HCT116 (cell line): Measurements from ENCODE around the gene FBXO11. TPM values are rescaled to one million over a fixed set of nuclear protein-coding genes. Genes with fewer than 3 reads are reported as not detected.

ENCODE experiments used
- ATAC-seq: fragments of 200-7000 bp; cut with Tn5 transposase; 2 replicates; pipeline ENCODE4 v1.9.1; 2020; ENCODE audit warnings: mild to moderate bottlenecking, moderate library complexity
- BruUV-seq: library from RNA; stranded (reverse); fragments of 400-500 nt; replicated peaks from 2 replicates; lab custom pipeline; 2021; lab: Mats Ljungman, UMichigan
- CTCF ChIA-PET: fragments of 300-600 bp; sonication (Branson Sonifier 250); formaldehyde crosslinking; loops from one replicate; lab custom pipeline; 2021; ENCODE audit warnings: antibody characterized with exemption; lab: Charles Lee
- POLR2A ChIA-PET: fragments of 300-600, 350-600 bp; sonication (Branson Sonifier 250); formaldehyde crosslinking; loops from one replicate; lab custom pipeline; 2021; ENCODE audit warnings: antibody characterized with exemption; lab: Charles Lee
- RAD21 ChIA-PET, 2 experiments: fragments of 300-600 bp; sonication (Branson Sonifier 250); formaldehyde crosslinking; loops; one replicate each; lab custom pipeline; 2023; ENCODE audit warnings: low total read pairs in 2 of 2; ENCODE audit not compliant: uncharacterized antibody in 2 of 2, unreplicated experiment in 2 of 2, low non-redundant PET in 1 of 2; lab: Charles Lee
- DNase-seq: peaks from one replicate; pipeline ENCODE4 v3.0.0-alpha.2; 2010; ENCODE audit warnings: low read depth, low spot score
- H2AFZ ChIP-seq: fragments of 200-600 bp; shearing (Covaris generic), sonication (generic); 2 replicates; pipeline ENCODE4 v1.6.1; 2017; ENCODE audit warnings: low read depth, mixed run types, mixed read lengths, antibody characterized with exemption, low read length; ENCODE audit not compliant: poor library complexity, severe bottlenecking
- H3K27ac ChIP-seq: 2 replicates; pipeline ENCODE4 v1.5.1; 2012; ENCODE audit warnings: low read depth, low read length
- H3K27me3 ChIP-seq: fragments of 200-600 bp; sonication (generic); 2 replicates; pipeline ENCODE4 v1.6.1; 2016; ENCODE audit warnings: mixed run types, low read length, mixed read lengths; ENCODE audit not compliant: insufficient read depth
- H3K36me3 ChIP-seq, 2 experiments: fragments of 200-500 bp in 1 of 2; fragments of 200-600 bp in 1 of 2; sonication (Bioruptor generic) in 1 of 2; sonication (generic) in 1 of 2; 2 replicates each; pipeline versions ENCODE4 v1.5.1 to v1.6.1; 2014 to 2016; ENCODE audit warnings: low read length in 2 of 2, inconsistent platforms in 1 of 2, mixed read lengths in 1 of 2, mixed run types in 1 of 2; ENCODE audit not compliant: insufficient read depth in 2 of 2, control insufficient read depth in 1 of 2
- H3K4me1 ChIP-seq, 2 experiments: fragments of 200-600 bp in 1 of 2; sonication (generic) in 1 of 2; 2 replicates each; pipeline versions ENCODE4 v1.5.1 to v1.6.1; 2012 to 2017; ENCODE audit warnings: low read length in 2 of 2, inconsistent platforms in 1 of 2, mild to moderate bottlenecking in 1 of 2, mixed read lengths in 1 of 2, mixed run types in 1 of 2, moderate library complexity in 1 of 2; ENCODE audit not compliant: insufficient read depth in 2 of 2, control insufficient read depth in 1 of 2
- H3K4me2 ChIP-seq: fragments of 200-600 bp; sonication (generic); 2 replicates; pipeline ENCODE4 v1.6.1; 2017; ENCODE audit warnings: mixed run types, low read length, mixed read lengths
- H3K4me3 ChIP-seq, 2 experiments: fragments of 200-600 bp in 1 of 2; sonication (generic) in 1 of 2; replicated peaks in 1 of 2; 2 replicates each; pipeline ENCODE4 v1.5.1; 2011 to 2016; ENCODE audit warnings: low read length in 2 of 2, control low read depth in 1 of 2, low read depth in 1 of 2, mild to moderate bottlenecking in 1 of 2, mixed read lengths in 1 of 2, mixed run types in 1 of 2
- H3K79me2 ChIP-seq: fragments of 200-600 bp; sonication (generic); 2 replicates; pipeline ENCODE4 v1.6.1; 2017; ENCODE audit warnings: mild to moderate bottlenecking, mixed run types, low read length, moderate library complexity, mixed read lengths; ENCODE audit not compliant: insufficient read depth
- H3K9ac ChIP-seq: fragments of 200-600 bp; sonication (generic); 2 replicates; pipeline ENCODE4 v1.6.1; 2016; ENCODE audit warnings: low read length, mixed read lengths
- H3K9me2 ChIP-seq: fragments of 200-600 bp; sonication (generic), shearing (Covaris generic); 2 replicates; pipeline ENCODE4 v1.6.1; 2017; ENCODE audit warnings: mixed run types, mild to moderate bottlenecking, moderate library complexity; ENCODE audit not compliant: insufficient read depth
- H3K9me3 ChIP-seq, 2 experiments: fragments of 200-500 bp in 1 of 2; fragments of 200-600 bp in 1 of 2; sonication (Bioruptor generic) in 1 of 2; sonication (generic) in 1 of 2; 2 replicates each; pipeline ENCODE4 v1.6.1; 2014 to 2017; ENCODE audit warnings: low read length in 2 of 2, mixed read lengths in 2 of 2, inconsistent platforms in 1 of 2, low read depth in 1 of 2, mild to moderate bottlenecking in 1 of 2, mixed run types in 1 of 2, moderate library complexity in 1 of 2; ENCODE audit not compliant: control insufficient read depth in 1 of 2, insufficient read depth in 1 of 2
- H4K20me1 ChIP-seq: fragments of 200-600 bp; sonication (generic), shearing (Covaris generic); 2 replicates; pipeline ENCODE4 v1.6.1; 2017; ENCODE audit warnings: mixed run types, mild to moderate bottlenecking, moderate library complexity; ENCODE audit not compliant: insufficient read depth
- CBX3 ChIP-seq: IDR thresholded peaks from 2 replicates; pipeline ENCODE4 v1.6.1; 2012; ENCODE audit warnings: low read depth
- CEBPB ChIP-seq: IDR thresholded peaks from 2 replicates; pipeline ENCODE4 v1.6.1; 2012; ENCODE audit warnings: low read depth
- EGR1 ChIP-seq: IDR thresholded peaks from 2 replicates; pipeline ENCODE4 v1.6.1; 2012; ENCODE audit warnings: low read depth
- EZH2 ChIP-seq: fragments of 200-600 bp; sonication (generic); IDR thresholded peaks from 2 replicates; pipeline ENCODE4 v1.6.1; 2017; ENCODE audit warnings: antibody characterized with exemption, mixed run types
- EZH2phosphoT487 ChIP-seq: fragments of 200-600 bp; IDR thresholded peaks from 2 replicates; pipeline ENCODE4 v1.6.1; 2018; ENCODE audit warnings: antibody characterized with exemption, borderline replicate concordance
- FOSL1 ChIP-seq: IDR thresholded peaks from 2 replicates; pipeline ENCODE4 v1.6.1; 2012; ENCODE audit warnings: low read depth
- JUND ChIP-seq: IDR thresholded peaks from 2 replicates; pipeline ENCODE4 v1.6.1; 2012
- POLR2A ChIP-seq: IDR thresholded peaks from 2 replicates; pipeline ENCODE4 v1.7.0; 2011; ENCODE audit warnings: borderline replicate concordance; ENCODE audit not compliant: insufficient read depth, insufficient read length; ENCODE audit errors: extremely low read depth
- RAD21 ChIP-seq: IDR thresholded peaks from 2 replicates; pipeline ENCODE4 v1.6.1; 2012; ENCODE audit warnings: low read depth, mild to moderate bottlenecking
- SIN3A ChIP-seq: IDR thresholded peaks from 2 replicates; pipeline ENCODE4 v1.6.1; 2012; ENCODE audit warnings: low read depth
- SRF ChIP-seq: IDR thresholded peaks from 2 replicates; pipeline ENCODE4 v1.6.1; 2012; ENCODE audit warnings: low read depth
- TCF7L2 ChIP-seq: IDR thresholded peaks from 2 replicates; pipeline ENCODE4 v1.7.0; 2011; ENCODE audit warnings: borderline replicate concordance, inconsistent platforms; ENCODE audit not compliant: insufficient read depth, insufficient read length; ENCODE audit errors: extremely low read depth
- ZFX ChIP-seq: fragments of 450-650 bp; IDR thresholded peaks from 2 replicates; pipeline ENCODE4 v1.6.1; 2017
- ZNF274 ChIP-seq: fragments of 200-500 bp; sonication (Bioruptor generic); IDR thresholded peaks from 2 replicates; pipeline ENCODE4 v1.6.1; 2014; ENCODE audit warnings: mild to moderate bottlenecking, low read depth, low read length, inconsistent platforms
- intact Hi-C: fragments of 100-400 bp; cut with micrococcal nuclease; formaldehyde crosslinking; loops from 2 replicates; pipeline ENCODE4 v1.10.0; 2022
- total RNA-seq: library from RNA; stranded (reverse); gene quantifications from one replicate; pipeline ENCODE4 v1.2.1, GENCODE V29; 2021; ENCODE audit not compliant: unreplicated experiment
- TF ChIP-seq, protein P1 (sequence below), 3 experiments: fragments of 200-600 bp in 1 of 3; sonication (generic) in 1 of 3; IDR thresholded peaks in 2 of 3; conservative IDR thresholded peaks in 1 of 3; 2 replicates each; pipeline ENCODE4 v1.5.1; 2012 to 2017; ENCODE audit warnings: low read depth in 2 of 3, low read length in 2 of 3, antibody characterized with exemption in 1 of 3, borderline replicate concordance in 1 of 3, control low read depth in 1 of 3, mild to moderate bottlenecking in 1 of 3, mixed read lengths in 1 of 3, mixed run types in 1 of 3, moderate library complexity in 1 of 3; ENCODE audit not compliant: insufficient read depth in 1 of 3
- TF ChIP-seq, protein P2 (sequence below): IDR thresholded peaks from 2 replicates; pipeline ENCODE4 v1.6.1; 2012
- TF ChIP-seq, protein P3 (sequence below): IDR thresholded peaks from 2 replicates; pipeline ENCODE4 v1.6.1; 2012; ENCODE audit warnings: low read depth
- TF ChIP-seq, protein P4 (sequence below): IDR thresholded peaks from 2 replicates; pipeline ENCODE4 v1.6.1; 2012

FBXO11 gene
- total RNA-seq, 1 experiment from 2014 or later, result 60.2 TPM

DNA sequence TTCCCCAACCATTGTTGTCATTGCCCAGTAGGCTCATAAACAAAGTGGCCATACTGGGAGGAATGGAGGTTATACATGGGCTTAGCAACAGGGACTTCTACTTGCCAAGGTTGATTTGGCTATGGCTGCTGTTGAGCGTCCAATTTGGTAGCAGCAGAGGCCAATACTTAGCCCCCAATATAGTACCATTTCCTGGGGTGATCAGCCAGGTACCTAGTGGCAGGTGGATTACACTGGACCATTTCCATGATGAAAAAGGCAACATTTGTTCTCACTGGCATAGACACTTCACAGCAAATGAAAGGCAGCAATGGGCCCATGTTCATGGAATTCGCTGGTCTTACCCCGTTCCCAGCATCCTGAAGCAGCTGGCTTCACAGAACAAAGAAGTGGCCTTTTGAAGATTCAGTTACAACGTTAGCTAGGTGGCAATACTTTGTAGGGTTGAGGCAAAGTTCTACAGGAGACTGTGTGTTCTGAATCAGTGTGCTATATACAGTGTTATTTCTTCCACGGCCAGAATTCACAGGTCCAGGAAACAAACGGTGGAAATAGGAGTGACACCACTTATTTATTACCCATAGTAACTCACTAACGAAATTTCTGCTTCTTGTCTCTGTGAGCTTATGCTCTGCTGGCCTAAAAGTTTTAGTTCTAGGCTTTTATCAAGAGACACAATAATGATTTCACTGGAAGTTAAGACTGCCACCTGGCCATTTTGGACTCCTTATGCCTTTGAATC, 37.5 kb downstream of the FBXO11 start:
- Histone ChIP-seq H3K4me1 (peaks cover 16 to 22% of the 10 kb centered on the region in 2 experiments), H3K9me2 (no peaks in the 10 kb centered on the region), H4K20me1 (peaks cover 6% of the 10 kb centered on the region; the same call in 1 of the 2 replicates), H3K9me3 (no peaks in the 10 kb centered on the region), H3K4me3 (no peak overlapping the region), H3K4me2 (no peak overlapping the region), H2AFZ (no peak overlapping the region), H3K9ac (no peak overlapping the region), H3K79me2 (peaks cover 94% of the 10 kb centered on the region), H3K27ac (no peak overlapping the region), H3K27me3 (no peaks in the 10 kb centered on the region), H3K36me3 (no peaks in the 10 kb centered on the region)
- DNase-seq, result no peak
- ChIA-PET CTCF (no interaction called here), POLR2A (no interaction called here), RAD21 (no interaction called here)
- no peak for ATAC-seq
- intact Hi-C loops, result no loop called here
- TF ChIP-seq FOSL1 (no peak), RAD21 (no peak), TCF7L2 (no peak), EGR1 (no peak), JUND (no peak), EZH2phosphoT487 (no peak), ZNF274 (no peak), EZH2 (no peak), SRF (no peak), SIN3A (no peak), CEBPB (no peak), POLR2A (no peak), CBX3 (no peak), ZFX (no peak)
- TF ChIP-seq, protein P1, sequence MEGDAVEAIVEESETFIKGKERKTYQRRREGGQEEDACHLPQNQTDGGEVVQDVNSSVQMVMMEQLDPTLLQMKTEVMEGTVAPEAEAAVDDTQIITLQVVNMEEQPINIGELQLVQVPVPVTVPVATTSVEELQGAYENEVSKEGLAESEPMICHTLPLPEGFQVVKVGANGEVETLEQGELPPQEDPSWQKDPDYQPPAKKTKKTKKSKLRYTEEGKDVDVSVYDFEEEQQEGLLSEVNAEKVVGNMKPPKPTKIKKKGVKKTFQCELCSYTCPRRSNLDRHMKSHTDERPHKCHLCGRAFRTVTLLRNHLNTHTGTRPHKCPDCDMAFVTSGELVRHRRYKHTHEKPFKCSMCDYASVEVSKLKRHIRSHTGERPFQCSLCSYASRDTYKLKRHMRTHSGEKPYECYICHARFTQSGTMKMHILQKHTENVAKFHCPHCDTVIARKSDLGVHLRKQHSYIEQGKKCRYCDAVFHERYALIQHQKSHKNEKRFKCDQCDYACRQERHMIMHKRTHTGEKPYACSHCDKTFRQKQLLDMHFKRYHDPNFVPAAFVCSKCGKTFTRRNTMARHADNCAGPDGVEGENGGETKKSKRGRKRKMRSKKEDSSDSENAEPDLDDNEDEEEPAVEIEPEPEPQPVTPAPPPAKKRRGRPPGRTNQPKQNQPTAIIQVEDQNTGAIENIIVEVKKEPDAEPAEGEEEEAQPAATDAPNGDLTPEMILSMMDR (IDR thresholded peaks at IDR 0.05 in 2 of 3, conservative IDR thresholded peaks at IDR 0.05 in 1 of 3; ENCODE audit: borderline replicate concordance in 1 of 3, insufficient read depth in 1 of 3, low read depth in 2 of 3, low read length in 2 of 3), result no peak
- TF ChIP-seq, protein P2, sequence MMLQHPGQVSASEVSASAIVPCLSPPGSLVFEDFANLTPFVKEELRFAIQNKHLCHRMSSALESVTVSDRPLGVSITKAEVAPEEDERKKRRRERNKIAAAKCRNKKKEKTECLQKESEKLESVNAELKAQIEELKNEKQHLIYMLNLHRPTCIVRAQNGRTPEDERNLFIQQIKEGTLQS, result no peak
- TF ChIP-seq, protein P3, sequence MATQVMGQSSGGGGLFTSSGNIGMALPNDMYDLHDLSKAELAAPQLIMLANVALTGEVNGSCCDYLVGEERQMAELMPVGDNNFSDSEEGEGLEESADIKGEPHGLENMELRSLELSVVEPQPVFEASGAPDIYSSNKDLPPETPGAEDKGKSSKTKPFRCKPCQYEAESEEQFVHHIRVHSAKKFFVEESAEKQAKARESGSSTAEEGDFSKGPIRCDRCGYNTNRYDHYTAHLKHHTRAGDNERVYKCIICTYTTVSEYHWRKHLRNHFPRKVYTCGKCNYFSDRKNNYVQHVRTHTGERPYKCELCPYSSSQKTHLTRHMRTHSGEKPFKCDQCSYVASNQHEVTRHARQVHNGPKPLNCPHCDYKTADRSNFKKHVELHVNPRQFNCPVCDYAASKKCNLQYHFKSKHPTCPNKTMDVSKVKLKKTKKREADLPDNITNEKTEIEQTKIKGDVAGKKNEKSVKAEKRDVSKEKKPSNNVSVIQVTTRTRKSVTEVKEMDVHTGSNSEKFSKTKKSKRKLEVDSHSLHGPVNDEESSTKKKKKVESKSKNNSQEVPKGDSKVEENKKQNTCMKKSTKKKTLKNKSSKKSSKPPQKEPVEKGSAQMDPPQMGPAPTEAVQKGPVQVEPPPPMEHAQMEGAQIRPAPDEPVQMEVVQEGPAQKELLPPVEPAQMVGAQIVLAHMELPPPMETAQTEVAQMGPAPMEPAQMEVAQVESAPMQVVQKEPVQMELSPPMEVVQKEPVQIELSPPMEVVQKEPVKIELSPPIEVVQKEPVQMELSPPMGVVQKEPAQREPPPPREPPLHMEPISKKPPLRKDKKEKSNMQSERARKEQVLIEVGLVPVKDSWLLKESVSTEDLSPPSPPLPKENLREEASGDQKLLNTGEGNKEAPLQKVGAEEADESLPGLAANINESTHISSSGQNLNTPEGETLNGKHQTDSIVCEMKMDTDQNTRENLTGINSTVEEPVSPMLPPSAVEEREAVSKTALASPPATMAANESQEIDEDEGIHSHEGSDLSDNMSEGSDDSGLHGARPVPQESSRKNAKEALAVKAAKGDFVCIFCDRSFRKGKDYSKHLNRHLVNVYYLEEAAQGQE, result no peak
- TF ChIP-seq, protein P4, sequence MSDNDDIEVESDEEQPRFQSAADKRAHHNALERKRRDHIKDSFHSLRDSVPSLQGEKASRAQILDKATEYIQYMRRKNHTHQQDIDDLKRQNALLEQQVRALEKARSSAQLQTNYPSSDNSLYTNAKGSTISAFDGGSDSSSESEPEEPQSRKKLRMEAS, result no peak
- no TSS peak for BruUV-seq
